Peyer's patch (tissue), 4 donors: ENCODE results near the gene LRRC15. TPM values are rescaled to one million over a fixed set of nuclear protein-coding genes. Genes with fewer than 3 reads are reported as not detected.

Experiments used
- DNase-seq, 3 donors: peaks; one replicate each; pipeline ENCODE4 v3.0.0-alpha.2; 2017 to 2019
- H3K27ac ChIP-seq, 4 donors: fragments of 200-600 bp; sonication (generic); one replicate each; pipeline ENCODE4 v1.5.1; 2016 to 2019
- H3K27me3 ChIP-seq, 2 donors: fragments of 200-600 bp; sonication (generic); one replicate each; pipeline ENCODE4 v1.5.1; 2019
- H3K36me3 ChIP-seq, 3 donors: fragments of 200-600 bp; sonication (generic); one replicate each; pipeline ENCODE4 v1.5.1; 2016 to 2019
- H3K4me1 ChIP-seq, 4 donors: fragments of 200-600 bp; sonication (generic); one replicate each; pipeline ENCODE4 v1.5.1; 2016 to 2019
- H3K4me3 ChIP-seq, 4 donors: fragments of 200-600 bp; sonication (generic); 1 replicate in 3 of 4; 2 replicates in 1 of 4; pipeline ENCODE4 v1.5.1; 2016 to 2019; ENCODE audit warnings: mild to moderate bottlenecking in 1 of 4
- H3K9me3 ChIP-seq, 4 donors: fragments of 200-600 bp; sonication (generic); one replicate each; pipeline ENCODE4 v1.5.1; 2016 to 2019; ENCODE audit warnings: mild to moderate bottlenecking in 1 of 4
- CTCF ChIP-seq, 6 experiments: fragments of 450-650 bp in 4 of 6; fragments of 200-600 bp in 2 of 6; sonication (generic) in 1 of 6; IDR thresholded peaks; one replicate each; pipeline ENCODE4 v1.5.1; 2017 to 2019; ENCODE audit warnings: antibody characterized with exemption in 6 of 6, mild to moderate bottlenecking in 3 of 6, moderate library complexity in 1 of 6
- POLR2A ChIP-seq, 2 donors: fragments of 450-650 bp; IDR thresholded peaks; one replicate each; pipeline ENCODE4 v1.5.1; 2017; ENCODE audit warnings: antibody characterized with exemption in 2 of 2, mild to moderate bottlenecking in 2 of 2, moderate library complexity in 2 of 2
- total RNA-seq, 4 donors: library from RNA; depleted of rRNA; stranded (reverse); fragments of >200 nt; gene quantifications; one replicate each; pipeline ENCODE4 v1.1.0, GENCODE V29; 2016

LRRC15 gene
- total RNA-seq, 4 donors from 2014 or later, result 0.28 TPM; not detected in 3

GRCh38 chr3:194310060-194310835, 59.3 kb downstream of the LRRC15 start:
- H3K9me3 ChIP-seq, result no peaks in the 10 kb centered on the region
- peaks cover 0 to 11% (median 5%) of the 10 kb centered on the region in 4 donors for H3K4me1 ChIP-seq
- no peak overlapping the region for H3K27ac ChIP-seq
- H3K36me3 ChIP-seq, result no peaks in the 10 kb centered on the region
- no peak for TF ChIP-seq POLR2A (IDR thresholded peaks at IDR 0.05)
- no peaks in the 10 kb centered on the region for H3K27me3 ChIP-seq
- DNase-seq, result no peak
- H3K4me3 ChIP-seq, result no peak overlapping the region

- Histone ChIP-seq H3K4me1 (peaks cover 0 to 11% (median 2%) of the 10 kb centered on the region in 4 donors), H3K36me3 (no peaks in the 10 kb centered on the region), H3K27ac (no peak overlapping the region), H3K4me3 (no peak overlapping the region), H3K27me3 (no peaks in the 10 kb centered on the region), H3K9me3 (no peaks in the 10 kb centered on the region)
- no peak for DNase-seq
- TF ChIP-seq CTCF (IDR thresholded peaks at IDR 0.05) (no peak), POLR2A (IDR thresholded peaks at IDR 0.05) (no peak)
Measured at GRCh38 chr3:194308601-194309449, 60.7 kb downstream of the LRRC15 start.

GRCh38 chr3:194307849-194308248, 61.7 kb downstream of the LRRC15 start:
- no peak for TF ChIP-seq CTCF (IDR thresholded peaks at IDR 0.05)
- no peak for TF ChIP-seq POLR2A (IDR thresholded peaks at IDR 0.05)
- H3K9me3 ChIP-seq, result no peaks in the 10 kb centered on the region
- H3K4me1 ChIP-seq, result peaks cover 0 to 11% (median 0%) of the 10 kb centered on the region in 4 donors
- no peak overlapping the region for H3K4me3 ChIP-seq
- H3K27ac ChIP-seq, result no peak overlapping the region
- H3K36me3 ChIP-seq, result no peaks in the 10 kb centered on the region
- no peaks in the 10 kb centered on the region for H3K27me3 ChIP-seq
- no peak for DNase-seq

GRCh38 chr3:194306771-194307640, 62.5 kb downstream of the LRRC15 start:
- TF ChIP-seq CTCF (IDR thresholded peaks at IDR 0.05), result no peak
- no peak for TF ChIP-seq POLR2A (IDR thresholded peaks at IDR 0.05)
- Histone ChIP-seq H3K36me3 (no peaks in the 10 kb centered on the region), H3K27ac (peak overlapping the region in 1 of 4 donors; percentile 18), H3K9me3 (no peaks in the 10 kb centered on the region), H3K4me3 (no peak overlapping the region), H3K4me1 (peaks cover 0 to 11% (median 0%) of the 10 kb centered on the region in 4 donors), H3K27me3 (no peaks in the 10 kb centered on the region)
- DNase-seq, result peak in 2 of 3 donors; percentile 35 to 57

- no peaks in the 10 kb centered on the region for H3K9me3 ChIP-seq
- no peaks in the 10 kb centered on the region for H3K27me3 ChIP-seq
- H3K36me3 ChIP-seq, result no peaks in the 10 kb centered on the region
- peak overlapping the region in 1 of 4 donors; percentile 18 for H3K27ac ChIP-seq
- TF ChIP-seq POLR2A (IDR thresholded peaks at IDR 0.05) (no peak), CTCF (IDR thresholded peaks at IDR 0.05) (no peak)
- DNase-seq, result peak in 2 of 3 donors; percentile 67 to 77
- peaks cover 0 to 11% (median 0%) of the 10 kb centered on the region in 4 donors for H3K4me1 ChIP-seq
- no peak overlapping the region for H3K4me3 ChIP-seq
Measured at GRCh38 chr3:194306109-194306686, 63.3 kb downstream of the LRRC15 start.
